ENCODE measurements around the gene DLGAP1. TPM values are rescaled to one million over a fixed set of nuclear protein-coding genes. Genes with fewer than 3 reads are reported as not detected.

Gene DLGAP1
- total and polyA plus RNA-seq, 10 of the 15 experiments (the other 5 are each of a cell fraction or from before 2014, with no cell fraction given), result 0.23 to 27.6 (median 1.9) TPM

DNA sequence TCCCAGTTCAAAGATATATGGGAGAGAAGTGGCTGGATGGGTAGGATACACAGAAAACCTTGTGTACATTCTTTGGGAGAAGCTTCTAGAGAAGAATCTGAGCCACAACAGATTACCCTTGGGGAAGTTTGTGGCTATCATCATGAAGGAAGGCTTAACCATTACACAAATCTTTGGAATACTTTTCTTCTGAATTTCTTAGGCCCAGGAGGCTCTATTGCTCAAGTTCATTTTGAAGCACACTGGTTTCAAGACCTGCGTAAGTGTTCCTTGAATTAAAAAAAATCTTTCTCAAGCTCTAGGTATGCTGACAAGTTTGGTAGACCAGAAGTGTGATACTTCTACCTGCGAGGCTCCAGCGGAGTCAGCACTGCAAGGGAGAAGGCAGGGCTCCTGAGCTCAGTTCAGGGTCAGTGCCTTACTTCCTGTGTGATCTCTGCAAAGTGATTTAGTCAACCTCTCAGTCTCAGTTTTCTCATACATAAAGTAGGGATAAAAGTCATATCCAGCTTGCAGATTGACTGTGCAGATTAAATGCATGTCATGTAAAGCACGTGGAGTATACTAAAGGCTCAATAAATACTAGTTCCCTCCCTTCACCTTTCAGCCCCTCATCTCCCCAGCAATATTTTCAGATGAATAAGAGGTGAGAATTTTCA is 438.6 kb downstream of the DLGAP1 start:
- BruUV-seq (replicated peaks), result no TSS peak
- no peak overlapping the region for H3K9ac ChIP-seq (ENCODE audit: control insufficient read depth, insufficient read depth, low read length)
- SMC1A ChIA-PET (ENCODE audit: uncharacterized antibody, unreplicated experiment), result interaction anchor here (0.7 to 1.5 kb wide), 5 partner anchors 22 to 1042 kb away, joined by 3 to 4 read pairs (median 3); no protein-coding TSS in a partner anchor
- no peak overlapping the region for H3K4me2 ChIP-seq (ENCODE audit: control insufficient read depth, insufficient read depth)
- POLR2A ChIA-PET, result interaction anchor here (0.9 to 1.0 kb wide), 2 partner anchors 23 to 624 kb away, joined by 3 read pairs; no protein-coding TSS in a partner anchor
- no peak overlapping the region for H2AFZ ChIP-seq (ENCODE audit: control insufficient read depth, low read depth, low read length)
- intact Hi-C loops (cut with micrococcal nuclease; ENCODE audit: unreplicated experiment) (loop anchor here (10.0 kb wide), 1 partner anchor 48 kb away; no protein-coding TSS in a partner anchor), in situ Hi-C loops (cut with MboI) (no loop called here)
- H3K27me3 ChIP-seq (replicated peaks in 1 of 2; ENCODE audit: control insufficient read depth in 2 of 2, insufficient read depth in 2 of 2, low read length in 1 of 2), result no peaks in the 10 kb centered on the region
- CTCF ChIA-PET, result interaction anchor here (1.0 to 1.1 kb wide), 2 partner anchors 90 to 1041 kb away, joined by 3 to 4 read pairs; no protein-coding TSS in a partner anchor
- H3K79me2 ChIP-seq (ENCODE audit: control insufficient read depth, insufficient read depth, low read length), result no peaks in the 10 kb centered on the region
- WGBS (ENCODE audit: insufficient coverage, insufficient replicate concordance, low lambda C conversion rate, missing lambda C conversion rate), result 1% methylated on average over 4 of the region's 4 CpGs
- H3K9me3 ChIP-seq (replicated peaks; ENCODE audit: control insufficient read depth, insufficient read depth, low read length), result no peaks in the 10 kb centered on the region
- H3K36me3 ChIP-seq (ENCODE audit: control insufficient read depth in 2 of 2, insufficient read depth in 2 of 2, low read length in 1 of 2), result peaks cover 0 to 1% of the 10 kb centered on the region in 2 experiments; a peak in 1 of 4 replicates
- H3K4me1 ChIP-seq (ENCODE audit: control insufficient read depth, insufficient read depth, low read length), result no peaks in the 10 kb centered on the region
- no peak overlapping the region for H3K4me3 ChIP-seq
- no peaks in the 10 kb centered on the region for H4K20me1 ChIP-seq (ENCODE audit: control insufficient read depth, insufficient read depth)
- no peak overlapping the region for H3K27ac ChIP-seq (ENCODE audit: control insufficient read depth, insufficient read depth)
- ATAC-seq (peak; percentile 89), DNase-seq (ENCODE audit: low read depth, low spot score) (no peak), FAIRE-seq (no peak)
- RAD21 ChIA-PET (ENCODE audit: unreplicated experiment), result interaction anchor here (0.8 to 1.9 kb wide), 4 partner anchors 9 to 245 kb away, joined by 3 to 5 read pairs (median 4); no protein-coding TSS in a partner anchor
- TF ChIP-seq EP300 (IDR thresholded peaks at IDR 0.05; ENCODE audit: borderline replicate concordance in 1 of 2, control insufficient read depth in 1 of 2, low read depth in 2 of 2, low read length in 2 of 2) (peak; percentile 18 to 67; a peak in 1 of 4 replicates), POU2F2 (IDR thresholded peaks at IDR 0.05; ENCODE audit: borderline replicate concordance, low read depth, low read length) (no peak), KLF5 (IDR thresholded peaks at IDR 0.05; ENCODE audit: partially characterized antibody) (no peak), ZZZ3 (IDR thresholded peaks at IDR 0.05; ENCODE audit: control insufficient read depth, insufficient read length, low read depth) (no peak), PML (IDR thresholded peaks at IDR 0.05; ENCODE audit: low read length) (no peak), MYB (IDR thresholded peaks at IDR 0.05; ENCODE audit: borderline replicate concordance, low read depth, low read length) (no peak), ZNF274 (IDR thresholded peaks at IDR 0.05; ENCODE audit: insufficient read depth, insufficient read length) (no peak), SREBF1 (IDR thresholded peaks at IDR 0.05; ENCODE audit: low read length) (no peak), MXI1 (IDR thresholded peaks at IDR 0.05; ENCODE audit: low read depth, low read length) (0 out of 2 replicates have a peak, but pooled peaks have one; percentile 27), SUPT20H (IDR thresholded peaks at IDR 0.05; ENCODE audit: borderline replicate concordance, control insufficient read depth, low read depth, low read length) (no peak), ZNF217 (IDR thresholded peaks at IDR 0.05) (no peak), ESRRA (IDR thresholded peaks at IDR 0.05; ENCODE audit: low read length) (no peak), CHD2 (IDR thresholded peaks at IDR 0.05; ENCODE audit: borderline replicate concordance, low read depth, low read length) (no peak), ATF7 (IDR thresholded peaks at IDR 0.05; ENCODE audit: low read depth) (0 out of 2 replicates have a peak, but pooled peaks have one; percentile 12)
- TF ChIP-seq, protein P1, sequence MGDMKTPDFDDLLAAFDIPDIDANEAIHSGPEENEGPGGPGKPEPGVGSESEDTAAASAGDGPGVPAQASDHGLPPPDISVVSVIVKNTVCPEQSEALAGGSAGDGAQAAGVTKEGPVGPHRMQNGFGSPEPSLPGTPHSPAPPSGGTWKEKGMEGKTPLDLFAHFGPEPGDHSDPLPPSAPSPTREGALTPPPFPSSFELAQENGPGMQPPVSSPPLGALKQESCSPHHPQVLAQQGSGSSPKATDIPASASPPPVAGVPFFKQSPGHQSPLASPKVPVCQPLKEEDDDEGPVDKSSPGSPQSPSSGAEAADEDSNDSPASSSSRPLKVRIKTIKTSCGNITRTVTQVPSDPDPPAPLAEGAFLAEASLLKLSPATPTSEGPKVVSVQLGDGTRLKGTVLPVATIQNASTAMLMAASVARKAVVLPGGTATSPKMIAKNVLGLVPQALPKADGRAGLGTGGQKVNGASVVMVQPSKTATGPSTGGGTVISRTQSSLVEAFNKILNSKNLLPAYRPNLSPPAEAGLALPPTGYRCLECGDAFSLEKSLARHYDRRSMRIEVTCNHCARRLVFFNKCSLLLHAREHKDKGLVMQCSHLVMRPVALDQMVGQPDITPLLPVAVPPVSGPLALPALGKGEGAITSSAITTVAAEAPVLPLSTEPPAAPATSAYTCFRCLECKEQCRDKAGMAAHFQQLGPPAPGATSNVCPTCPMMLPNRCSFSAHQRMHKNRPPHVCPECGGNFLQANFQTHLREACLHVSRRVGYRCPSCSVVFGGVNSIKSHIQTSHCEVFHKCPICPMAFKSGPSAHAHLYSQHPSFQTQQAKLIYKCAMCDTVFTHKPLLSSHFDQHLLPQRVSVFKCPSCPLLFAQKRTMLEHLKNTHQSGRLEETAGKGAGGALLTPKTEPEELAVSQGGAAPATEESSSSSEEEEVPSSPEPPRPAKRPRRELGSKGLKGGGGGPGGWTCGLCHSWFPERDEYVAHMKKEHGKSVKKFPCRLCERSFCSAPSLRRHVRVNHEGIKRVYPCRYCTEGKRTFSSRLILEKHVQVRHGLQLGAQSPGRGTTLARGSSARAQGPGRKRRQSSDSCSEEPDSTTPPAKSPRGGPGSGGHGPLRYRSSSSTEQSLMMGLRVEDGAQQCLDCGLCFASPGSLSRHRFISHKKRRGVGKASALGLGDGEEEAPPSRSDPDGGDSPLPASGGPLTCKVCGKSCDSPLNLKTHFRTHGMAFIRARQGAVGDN (IDR thresholded peaks at IDR 0.05), result peak; percentile 67; the same call in 1 of the 2 replicates
- TF ChIP-seq, protein P2, sequence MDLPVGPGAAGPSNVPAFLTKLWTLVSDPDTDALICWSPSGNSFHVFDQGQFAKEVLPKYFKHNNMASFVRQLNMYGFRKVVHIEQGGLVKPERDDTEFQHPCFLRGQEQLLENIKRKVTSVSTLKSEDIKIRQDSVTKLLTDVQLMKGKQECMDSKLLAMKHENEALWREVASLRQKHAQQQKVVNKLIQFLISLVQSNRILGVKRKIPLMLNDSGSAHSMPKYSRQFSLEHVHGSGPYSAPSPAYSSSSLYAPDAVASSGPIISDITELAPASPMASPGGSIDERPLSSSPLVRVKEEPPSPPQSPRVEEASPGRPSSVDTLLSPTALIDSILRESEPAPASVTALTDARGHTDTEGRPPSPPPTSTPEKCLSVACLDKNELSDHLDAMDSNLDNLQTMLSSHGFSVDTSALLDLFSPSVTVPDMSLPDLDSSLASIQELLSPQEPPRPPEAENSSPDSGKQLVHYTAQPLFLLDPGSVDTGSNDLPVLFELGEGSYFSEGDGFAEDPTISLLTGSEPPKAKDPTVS (IDR thresholded peaks at IDR 0.05; ENCODE audit: low read depth, low read length), result no peak
- TF ChIP-seq, protein P3, sequence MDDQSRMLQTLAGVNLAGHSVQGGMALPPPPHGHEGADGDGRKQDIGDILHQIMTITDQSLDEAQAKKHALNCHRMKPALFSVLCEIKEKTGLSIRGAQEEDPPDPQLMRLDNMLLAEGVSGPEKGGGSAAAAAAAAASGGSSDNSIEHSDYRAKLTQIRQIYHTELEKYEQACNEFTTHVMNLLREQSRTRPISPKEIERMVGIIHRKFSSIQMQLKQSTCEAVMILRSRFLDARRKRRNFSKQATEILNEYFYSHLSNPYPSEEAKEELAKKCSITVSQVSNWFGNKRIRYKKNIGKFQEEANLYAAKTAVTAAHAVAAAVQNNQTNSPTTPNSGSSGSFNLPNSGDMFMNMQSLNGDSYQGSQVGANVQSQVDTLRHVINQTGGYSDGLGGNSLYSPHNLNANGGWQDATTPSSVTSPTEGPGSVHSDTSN (IDR thresholded peaks at IDR 0.05; ENCODE audit: insufficient replicate concordance, low read depth, low read length), result no peak
